NCI-H2196 treated with DMSO at 0.1 percent for 48 hours (cell line): Measurements from ENCODE around the gene CIC.

Source experiments
- DNase-seq: peaks from one replicate; lab custom pipeline; 2025; ENCODE audit not compliant: unreplicated experiment; lab: John Stamatoyannopoulos, UW

CIC gene

DNA sequence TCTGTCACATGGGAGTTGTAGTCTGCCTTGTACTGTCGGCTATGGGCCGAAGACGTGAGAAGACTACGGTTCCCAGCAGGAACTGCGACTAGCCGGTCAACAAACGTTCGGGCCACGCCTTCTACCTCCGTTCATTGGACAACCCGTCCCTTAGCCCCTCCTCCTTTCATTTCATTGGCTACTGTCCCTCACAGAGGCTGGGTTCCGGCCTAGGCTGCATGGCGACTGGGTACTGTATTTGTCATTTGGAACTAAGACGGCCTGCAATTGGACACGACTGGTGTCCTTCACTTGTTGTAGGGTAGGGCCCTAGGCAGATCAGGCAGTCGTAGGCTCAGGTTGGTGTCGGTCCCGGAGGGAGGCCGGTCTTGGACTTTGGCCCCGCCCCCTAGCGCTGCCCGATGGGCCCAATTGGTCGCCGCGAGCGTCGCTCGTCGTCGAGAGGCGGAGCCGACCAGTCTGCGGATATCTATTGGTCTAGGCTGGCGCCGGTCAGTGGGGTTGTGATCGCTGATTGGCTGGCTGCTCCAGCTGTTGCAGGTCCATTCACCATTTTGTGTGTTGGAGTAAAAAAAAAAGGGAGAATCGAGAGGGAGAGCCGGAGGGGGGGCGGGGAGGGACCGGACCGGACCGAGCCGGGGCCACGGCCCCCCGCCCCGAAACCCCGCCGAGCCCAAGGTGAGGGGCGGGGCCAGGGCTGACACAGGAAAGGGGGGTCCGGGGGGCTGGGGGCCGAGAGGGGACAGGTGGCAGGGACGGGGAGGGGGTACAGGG, at the start of gene CIC:
Gene CIC, plus strand, starts transcription at position 549 of the 774 bp plus-strand sequence. CDS start 2,532 bp downstream, outside the sequence.
- DNase-seq: peak; percentile 100

DNA sequence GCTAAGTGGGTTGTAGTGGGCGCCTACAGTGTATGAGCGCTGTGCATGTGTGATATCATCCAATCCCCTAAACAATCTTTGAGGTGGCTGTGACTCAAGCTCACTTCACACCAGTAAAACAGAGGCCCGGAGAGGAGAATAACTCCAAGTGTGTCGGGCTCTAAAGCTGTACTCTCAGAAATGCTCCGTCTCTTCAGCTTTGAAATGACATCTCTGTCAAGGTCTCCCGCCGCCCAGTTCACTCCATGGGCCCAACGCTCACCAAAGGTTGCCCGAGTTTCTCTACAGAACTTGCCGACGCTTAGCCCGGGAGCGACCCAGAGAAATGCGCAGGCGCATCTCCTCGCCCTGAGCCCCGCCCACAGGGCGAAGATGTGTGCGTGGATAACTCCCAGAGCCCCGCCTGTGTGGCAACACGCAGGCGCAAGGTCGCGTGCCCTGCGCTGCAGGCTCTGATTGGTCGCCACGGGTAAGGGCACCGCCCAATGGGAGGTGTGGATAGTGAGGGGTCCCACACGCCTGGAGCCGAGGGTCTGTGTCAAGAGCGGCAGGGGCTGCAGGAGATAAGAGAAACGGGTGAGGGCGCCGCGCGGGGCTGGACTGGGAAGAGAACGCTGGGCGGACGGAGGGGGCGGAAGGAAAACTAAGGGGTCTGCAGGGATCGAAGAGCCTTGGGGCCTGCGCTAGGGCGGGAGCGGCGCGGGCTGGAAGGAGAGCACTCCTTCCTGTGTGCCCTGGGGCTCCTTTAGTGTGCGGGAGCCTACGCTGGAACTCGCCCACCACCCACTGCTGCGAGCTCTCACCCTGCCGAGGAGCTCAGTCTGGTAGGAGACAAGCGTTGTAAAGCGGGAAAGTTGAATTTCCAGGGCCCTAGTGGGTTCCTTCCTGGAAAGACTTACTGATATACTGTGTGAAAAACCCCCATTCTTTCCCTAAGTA, 49.0 kb upstream of the CIC start, which contains the start of gene ZNF526:
Gene ZNF526, plus strand, starts transcription at position 501 of the 939 bp plus-strand sequence. CDS start 4,092 bp downstream, outside the sequence.
- DNase-seq: peak; percentile 92

DNA sequence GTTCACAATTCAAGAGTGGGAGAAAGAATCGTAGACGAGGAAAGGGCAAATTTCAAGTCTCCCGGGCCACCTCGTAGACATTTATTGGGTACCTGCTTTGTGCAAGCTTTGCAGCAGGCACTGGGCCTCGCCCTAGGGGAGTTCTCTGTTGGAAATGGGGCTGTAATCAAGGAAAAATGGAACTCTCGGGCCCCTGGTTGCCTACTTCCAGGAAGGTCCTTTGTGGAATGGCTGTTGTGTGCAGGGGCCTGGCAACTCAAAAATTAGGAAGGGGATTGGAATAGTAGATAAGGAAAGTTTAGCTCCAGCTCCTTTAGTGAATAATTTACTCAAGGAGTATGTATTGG, 48.3 kb upstream of the CIC start:
- DNase-seq: no peak

DNA sequence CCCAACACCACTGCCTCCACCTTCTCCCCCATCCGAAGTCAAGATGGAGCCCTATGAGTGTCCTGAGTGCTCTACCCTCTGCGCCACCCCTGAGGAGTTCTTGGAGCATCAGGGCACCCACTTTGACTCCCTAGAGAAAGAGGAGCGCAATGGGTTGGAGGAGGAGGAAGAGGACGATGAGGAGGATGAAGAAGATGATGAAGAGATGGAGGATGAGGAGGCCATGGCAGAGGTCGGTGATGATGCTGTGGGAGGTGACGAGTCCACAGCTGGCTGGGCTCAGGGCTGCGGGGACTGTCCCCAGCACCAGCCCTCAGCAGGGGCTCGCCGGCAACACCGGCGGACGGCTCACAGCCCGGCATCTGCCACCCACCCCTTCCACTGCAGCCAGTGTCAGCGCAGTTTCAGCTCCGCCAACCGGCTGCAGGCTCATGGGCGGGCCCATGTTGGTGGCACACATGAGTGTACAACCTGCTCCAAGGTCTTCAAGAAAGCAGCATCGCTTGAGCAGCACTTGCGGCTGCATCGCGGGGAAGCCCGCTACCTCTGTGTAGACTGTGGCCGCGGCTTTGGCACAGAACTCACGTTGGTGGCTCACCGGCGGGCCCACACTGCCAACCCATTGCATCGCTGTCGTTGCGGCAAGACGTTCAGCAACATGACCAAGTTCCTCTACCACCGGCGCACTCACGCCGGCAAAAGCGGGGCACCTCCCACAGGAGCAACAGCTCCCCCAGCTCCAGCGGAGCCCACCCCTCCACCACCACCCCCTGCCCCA, 43.9 kb upstream of the CIC start:
- DNase-seq: no peak

DNA sequence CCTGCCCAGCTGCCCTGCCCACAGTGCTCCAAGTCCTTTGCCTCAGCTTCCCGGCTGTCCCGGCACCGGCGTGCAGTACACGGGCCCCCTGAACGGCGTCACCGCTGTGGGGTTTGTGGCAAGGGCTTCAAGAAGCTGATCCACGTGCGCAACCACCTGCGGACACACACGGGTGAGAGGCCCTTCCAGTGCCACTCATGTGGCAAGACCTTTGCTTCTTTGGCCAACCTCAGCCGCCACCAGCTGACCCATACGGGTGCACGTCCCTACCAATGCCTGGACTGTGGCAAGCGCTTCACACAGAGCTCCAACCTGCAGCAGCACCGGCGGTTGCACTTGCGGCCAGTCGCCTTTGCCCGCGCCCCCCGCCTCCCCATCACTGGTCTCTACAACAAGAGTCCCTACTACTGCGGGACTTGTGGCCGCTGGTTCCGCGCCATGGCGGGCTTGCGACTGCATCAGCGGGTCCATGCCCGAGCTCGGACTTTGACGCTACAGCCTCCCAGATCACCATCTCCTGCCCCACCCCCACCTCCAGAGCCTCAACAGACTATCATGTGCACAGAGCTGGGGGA, 43.2 kb upstream of the CIC start:
- no peak for DNase-seq

DNA sequence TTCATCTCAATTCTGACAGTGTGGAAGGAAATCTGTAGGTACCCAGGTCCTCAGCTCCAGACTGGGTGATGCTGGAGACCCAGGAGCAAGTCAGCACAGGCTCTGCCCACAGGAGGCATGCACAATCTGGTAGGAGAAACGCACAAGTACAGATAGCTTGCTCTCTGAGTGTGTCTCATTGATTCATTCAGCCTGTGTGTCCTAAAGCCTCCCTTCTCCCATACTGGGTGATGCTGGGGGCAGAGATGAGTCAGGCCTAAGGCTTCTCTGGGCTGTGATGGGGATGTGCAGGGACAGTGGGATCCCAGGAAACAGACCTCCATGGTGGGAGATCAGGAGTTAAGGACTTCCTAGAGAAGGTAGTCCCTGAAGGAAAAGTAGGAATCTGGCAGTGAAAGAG, 42.2 kb upstream of the CIC start:
- no peak for DNase-seq

DNA sequence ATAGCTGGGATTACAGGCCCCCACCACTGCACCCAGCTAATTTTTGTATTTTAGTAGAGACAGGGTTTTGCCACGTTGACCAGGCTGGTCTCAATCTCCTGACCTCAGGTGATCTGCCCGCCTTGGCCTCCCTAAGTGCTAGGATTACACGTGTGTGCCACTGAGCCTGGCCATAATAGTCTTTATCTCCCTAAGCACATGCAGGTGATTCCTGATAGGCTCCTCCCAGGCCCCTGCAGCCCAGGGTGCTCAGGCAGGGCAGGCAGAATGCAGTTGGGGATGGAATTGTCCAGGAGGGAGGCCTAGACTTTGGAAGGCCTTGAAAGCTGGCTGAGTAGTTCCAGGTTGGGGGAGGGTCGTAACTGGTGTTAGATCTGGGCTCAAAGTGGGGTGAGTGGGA, 40.4 kb upstream of the CIC start:
- no peak for DNase-seq

DNA sequence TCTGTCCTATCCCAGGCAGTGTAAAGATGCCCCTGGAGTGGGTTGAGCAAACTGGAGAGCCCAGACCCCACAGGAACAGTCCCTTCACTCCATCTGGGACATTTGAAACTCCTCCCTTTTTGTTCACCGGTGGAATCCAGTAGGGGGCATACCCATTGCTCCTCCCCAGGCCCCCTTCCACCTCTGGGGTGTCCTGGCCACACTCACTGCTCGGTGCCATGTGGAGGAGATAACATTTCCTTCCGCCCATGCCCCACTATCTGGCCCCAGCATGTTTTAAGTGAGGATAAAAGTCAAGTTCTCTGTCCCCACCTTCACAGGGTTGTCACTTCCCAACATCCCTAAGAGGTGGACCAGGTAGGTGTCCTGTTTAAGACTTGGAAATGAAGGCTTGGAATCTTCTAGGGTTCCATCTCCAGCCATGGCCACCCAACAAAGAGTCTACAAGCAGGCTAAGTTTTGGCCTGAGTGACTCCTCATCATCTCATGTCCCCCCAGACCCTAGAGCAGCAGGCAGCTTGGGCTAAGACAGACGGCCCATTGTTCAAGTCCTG, 39.7 kb upstream of the CIC start:
- DNase-seq: no peak

DNA sequence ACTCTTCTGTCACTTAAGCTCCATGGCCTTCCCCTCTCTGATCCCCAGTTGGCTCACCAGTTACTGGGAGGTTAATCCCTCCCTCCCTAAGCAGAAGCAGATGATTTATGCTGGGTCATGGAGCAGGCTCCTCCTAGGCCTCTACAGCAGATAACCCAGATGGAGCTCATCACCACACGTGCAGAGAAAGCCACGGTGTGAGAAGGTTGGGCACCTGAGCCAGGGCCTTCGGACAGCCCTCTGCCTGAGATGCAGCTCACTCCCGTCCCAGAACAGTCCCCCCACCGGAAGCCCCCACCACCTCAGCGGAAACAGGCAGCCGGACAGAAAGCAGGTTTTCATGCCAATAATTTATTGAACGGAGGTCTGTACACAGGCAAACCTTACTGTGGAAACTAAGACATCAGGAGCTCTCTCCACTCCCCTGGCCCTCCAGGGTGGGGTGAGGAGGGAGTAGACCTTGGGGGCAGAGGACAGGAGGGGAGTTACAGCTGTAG, 39.1 kb upstream of the CIC start:
- no peak for DNase-seq

DNA sequence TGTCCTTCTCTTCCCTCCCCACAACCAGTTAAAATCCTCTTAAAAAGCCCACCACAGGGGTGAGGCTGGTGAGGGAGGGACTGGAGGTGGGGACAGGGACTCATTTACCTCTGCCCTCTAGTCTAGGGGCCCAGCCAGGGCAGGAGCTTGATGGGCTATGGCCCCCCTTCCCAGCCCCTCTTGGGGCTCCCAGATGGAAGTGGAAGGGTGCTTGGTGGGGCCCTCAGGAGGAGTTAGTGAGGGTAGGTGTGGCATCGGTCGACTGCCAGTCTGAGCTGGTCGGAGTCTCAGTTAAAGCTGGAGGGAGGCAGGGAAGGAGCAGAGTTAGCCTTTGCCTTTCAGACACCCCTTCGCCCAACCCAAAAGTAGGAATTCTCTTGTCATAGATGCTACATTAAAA, 38.5 kb upstream of the CIC start:
- DNase-seq: no peak

DNA sequence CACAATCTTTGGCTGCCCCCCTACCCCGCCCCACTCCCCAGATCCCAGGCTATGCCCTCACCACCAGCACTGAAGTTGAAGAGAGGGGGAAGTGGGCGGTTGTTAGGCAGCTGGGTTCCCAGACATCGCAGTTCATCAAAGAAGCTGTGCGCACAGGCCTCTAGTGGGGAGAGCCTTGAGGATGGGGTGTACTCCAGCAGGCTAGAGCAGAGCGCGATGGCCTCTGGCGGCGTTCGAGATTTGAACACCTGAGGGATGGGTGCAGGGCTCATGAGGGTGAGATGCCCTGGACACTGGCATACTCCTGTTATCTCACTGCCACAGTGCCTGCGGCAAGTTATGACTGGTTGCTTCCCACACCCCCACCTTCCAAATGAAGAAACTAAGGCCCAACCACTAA, 36.6 kb upstream of the CIC start:
- no peak for DNase-seq

DNA sequence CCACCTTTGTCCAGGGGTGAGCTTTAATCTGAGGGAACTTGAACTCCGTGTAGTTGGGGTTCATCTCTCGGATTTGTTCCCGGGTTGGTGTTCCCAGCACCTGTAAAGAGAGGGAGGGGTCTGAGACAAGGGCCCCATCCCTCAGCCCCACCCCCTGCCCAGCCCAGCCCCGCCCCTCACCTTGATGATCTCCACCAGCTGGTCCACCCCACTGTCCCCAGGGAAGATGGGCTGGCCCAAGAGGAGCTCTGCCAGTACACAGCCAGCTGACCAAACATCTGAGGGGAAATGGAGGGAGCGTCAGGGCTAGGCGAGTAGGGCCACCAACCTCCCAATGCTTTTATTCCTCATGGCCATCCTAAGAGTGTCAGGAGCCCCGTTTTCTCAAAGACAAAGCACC, 35.9 kb upstream of the CIC start:
- no peak for DNase-seq

DNA sequence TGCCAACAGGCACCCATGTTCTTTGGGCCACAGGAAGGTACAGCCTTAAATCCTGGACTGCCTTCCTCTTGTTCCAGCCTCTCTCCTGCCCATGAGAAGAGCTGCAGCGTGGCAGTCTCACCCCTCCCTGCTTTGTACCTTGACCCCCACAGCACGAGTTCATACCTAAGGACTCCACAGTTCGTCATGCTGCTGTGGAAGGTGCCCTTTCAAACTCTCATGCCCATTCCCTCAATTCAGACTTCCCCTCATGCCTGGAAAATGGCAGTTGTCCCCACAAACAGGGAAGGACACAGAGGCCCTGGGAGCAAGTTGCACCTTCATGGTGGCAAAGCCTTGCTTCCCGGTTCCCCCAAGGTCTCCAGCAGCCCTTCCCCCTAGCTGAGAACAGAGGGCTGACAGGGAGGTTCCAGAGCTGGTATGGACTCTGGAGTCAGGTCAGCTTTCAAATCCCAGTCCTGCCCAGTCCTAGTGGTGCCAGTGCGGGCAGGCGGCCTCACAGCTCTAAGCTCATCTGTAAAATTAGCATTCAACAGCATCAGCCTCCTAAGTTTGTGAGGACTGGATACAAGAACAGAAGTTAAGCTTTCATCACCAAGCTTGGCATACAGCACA, 35.3 kb upstream of the CIC start:
- no peak for DNase-seq

DNA sequence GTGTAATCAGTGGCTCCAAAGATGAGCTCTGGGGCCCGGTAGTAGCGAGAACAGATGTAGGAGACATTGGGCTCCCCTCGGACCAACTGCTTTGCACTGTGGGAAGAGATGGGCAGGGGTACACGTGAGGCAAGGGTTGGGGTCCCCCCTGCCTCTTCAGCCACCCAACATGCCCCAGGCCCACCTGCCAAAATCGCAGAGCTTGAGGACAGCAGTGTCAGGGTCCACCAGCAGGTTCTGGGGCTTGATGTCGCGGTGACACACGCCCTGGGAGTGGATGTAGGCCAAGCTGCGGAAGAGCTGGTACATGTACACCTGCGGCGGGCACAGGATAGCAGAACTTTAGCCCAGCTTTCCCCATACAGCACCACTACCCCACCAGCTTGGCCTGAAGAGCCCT, 34.7 kb upstream of the CIC start:
- no peak for DNase-seq

DNA sequence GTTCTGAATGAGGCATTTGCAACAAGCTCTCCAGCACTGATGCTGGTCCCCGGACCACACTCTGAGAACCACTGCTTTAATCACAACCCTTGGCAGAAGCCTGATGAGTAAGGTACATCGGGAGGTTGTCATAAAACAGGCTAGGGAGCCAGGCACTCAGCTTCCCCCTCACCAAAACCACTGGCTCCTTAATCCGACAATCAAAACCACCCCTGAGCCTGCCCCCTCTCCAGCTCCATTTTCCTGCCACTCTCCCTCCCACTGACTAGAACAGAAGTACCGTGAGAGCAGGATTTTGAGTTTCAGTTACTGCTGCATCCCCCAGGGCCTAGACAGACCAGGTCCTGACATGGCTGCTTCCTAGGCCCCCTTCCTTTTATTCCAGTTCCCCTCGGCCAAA, 33.9 kb upstream of the CIC start:
- DNase-seq: no peak

DNA sequence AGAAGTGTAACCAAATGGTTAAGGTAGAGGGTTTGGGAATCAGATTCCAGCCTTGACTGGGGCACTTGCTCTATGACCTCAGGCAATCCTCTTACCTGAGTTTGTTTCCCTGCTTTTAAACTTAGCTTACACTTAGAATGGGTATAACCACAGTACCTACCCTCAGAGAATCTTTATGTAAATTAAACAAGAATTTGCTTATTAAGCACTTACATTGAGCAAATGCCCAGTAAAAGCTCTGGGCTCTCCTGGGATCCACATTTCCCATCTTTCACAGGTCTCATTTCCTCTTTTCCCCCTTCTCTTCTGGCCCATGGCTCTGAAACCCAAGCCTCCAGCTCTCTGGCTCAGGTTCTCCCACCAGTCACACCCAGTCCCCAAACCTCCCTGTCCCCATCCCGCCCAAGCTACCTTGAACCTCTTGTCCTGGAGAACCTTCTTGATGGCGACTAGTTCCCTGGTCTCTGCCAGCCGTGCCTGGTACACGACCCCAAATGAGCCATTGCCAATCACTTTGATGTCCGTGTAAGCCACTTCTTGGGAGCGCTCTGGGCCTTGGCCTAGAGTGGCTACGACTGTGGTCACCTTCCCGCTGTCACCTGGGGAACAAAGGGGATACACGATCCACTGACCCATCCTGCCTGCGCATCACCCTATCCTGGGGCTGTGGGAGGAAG, 29.4 kb upstream of the CIC start:
- no peak for DNase-seq

DNA sequence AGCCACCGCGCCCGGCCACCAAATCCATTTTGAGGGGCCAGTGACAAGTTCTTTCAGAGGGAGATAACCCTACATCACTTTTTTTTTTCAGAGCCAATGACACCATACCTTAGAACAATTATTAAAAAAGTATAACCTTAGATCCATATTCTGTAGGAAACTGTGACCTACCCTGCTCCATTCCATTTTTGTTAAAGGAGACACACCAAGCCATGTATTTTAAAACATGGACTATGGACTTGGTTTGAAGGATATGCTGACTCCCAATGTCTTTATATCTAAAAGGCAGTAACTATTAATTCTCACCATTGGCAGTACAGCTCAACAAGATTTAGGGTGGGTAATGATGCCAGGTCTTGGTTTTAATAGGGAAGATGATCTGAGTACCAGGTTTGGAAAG, 27.8 kb upstream of the CIC start:
- no peak for DNase-seq

DNA sequence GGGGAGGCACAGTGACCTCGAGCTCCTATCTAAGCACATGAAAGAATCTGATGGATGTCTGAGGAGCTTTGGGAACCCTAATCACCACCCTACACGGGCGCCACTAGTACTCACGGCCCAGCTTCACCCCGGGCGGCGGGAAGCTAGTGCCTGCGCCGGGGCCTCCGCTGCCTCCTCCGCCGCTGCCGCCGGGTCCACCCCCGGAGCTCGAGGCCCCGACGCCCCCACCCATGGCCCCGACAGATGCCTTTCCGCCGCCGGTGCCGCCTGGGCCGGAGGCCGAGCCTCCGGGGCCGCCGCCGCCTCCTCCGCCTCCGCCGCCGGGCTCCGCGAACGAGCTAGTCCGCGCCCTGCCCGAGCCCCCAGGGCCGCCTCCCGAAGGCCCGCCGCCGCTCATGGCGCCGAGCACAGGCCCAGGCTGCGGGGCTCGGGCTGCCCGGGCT, 27.0 kb upstream of the CIC start:
- no peak for DNase-seq
